Esophagus squamous epithelium (tissue), 4 donors: Measurements from ENCODE around the gene EIF3CL.
"Not testable (repeated sequence)": the region's sequence is repeated elsewhere in the genome, so short reads cannot be mapped to it uniquely, and the experiment has no call there.

Experiments used
- POLR2A ChIP-seq, 4 donors: fragments of 450-650 bp; IDR thresholded peaks; one replicate each; pipeline ENCODE4 v1.6.1; 2017; ENCODE audit warnings: antibody characterized with exemption in 4 of 4, mild to moderate bottlenecking in 4 of 4, moderate library complexity in 3 of 4
- TF ChIP-seq, protein P1 (sequence below), 6 experiments: fragments of 450-650 bp in 4 of 6; fragments of 200-600 bp in 2 of 6; sonication (generic) in 2 of 6; IDR thresholded peaks; one replicate each; pipeline ENCODE4 v1.5.1; 2016 to 2019; ENCODE audit warnings: antibody characterized with exemption in 6 of 6, mild to moderate bottlenecking in 4 of 6, moderate library complexity in 4 of 6

- TF ChIP-seq, protein P1, sequence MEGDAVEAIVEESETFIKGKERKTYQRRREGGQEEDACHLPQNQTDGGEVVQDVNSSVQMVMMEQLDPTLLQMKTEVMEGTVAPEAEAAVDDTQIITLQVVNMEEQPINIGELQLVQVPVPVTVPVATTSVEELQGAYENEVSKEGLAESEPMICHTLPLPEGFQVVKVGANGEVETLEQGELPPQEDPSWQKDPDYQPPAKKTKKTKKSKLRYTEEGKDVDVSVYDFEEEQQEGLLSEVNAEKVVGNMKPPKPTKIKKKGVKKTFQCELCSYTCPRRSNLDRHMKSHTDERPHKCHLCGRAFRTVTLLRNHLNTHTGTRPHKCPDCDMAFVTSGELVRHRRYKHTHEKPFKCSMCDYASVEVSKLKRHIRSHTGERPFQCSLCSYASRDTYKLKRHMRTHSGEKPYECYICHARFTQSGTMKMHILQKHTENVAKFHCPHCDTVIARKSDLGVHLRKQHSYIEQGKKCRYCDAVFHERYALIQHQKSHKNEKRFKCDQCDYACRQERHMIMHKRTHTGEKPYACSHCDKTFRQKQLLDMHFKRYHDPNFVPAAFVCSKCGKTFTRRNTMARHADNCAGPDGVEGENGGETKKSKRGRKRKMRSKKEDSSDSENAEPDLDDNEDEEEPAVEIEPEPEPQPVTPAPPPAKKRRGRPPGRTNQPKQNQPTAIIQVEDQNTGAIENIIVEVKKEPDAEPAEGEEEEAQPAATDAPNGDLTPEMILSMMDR (IDR thresholded peaks at IDR 0.05), result not testable (repeated sequence)
- not testable (repeated sequence) for TF ChIP-seq POLR2A (IDR thresholded peaks at IDR 0.05)
Measured at GRCh38 chr16:28403220-28404072, at the start of gene EIF3CL.
